Jurkat, Clone E6-1 (cell line): ENCODE measurements around the gene SRSF9.

Experiments
- DNase-seq: peaks from one replicate; pipeline ENCODE4 v3.0.0-alpha.2; 2011; ENCODE audit warnings: low read depth, low spot score
- H3K4me3 ChIP-seq: 2 replicates; pipeline ENCODE4 v1.5.1; 2011; ENCODE audit warnings: mild to moderate bottlenecking, low read length, control low read depth, moderate library complexity

Gene SRSF9

GRCh38 chr12:120421701-120422100 is 47.8 kb downstream of the SRSF9 start:
- DNase-seq, result no peak
- no peak overlapping the region for H3K4me3 ChIP-seq

GRCh38 chr12:120417917-120418580 is 51.5 kb downstream of the SRSF9 start:
- H3K4me3 ChIP-seq, result no peak overlapping the region
- DNase-seq, result no peak

DNA sequence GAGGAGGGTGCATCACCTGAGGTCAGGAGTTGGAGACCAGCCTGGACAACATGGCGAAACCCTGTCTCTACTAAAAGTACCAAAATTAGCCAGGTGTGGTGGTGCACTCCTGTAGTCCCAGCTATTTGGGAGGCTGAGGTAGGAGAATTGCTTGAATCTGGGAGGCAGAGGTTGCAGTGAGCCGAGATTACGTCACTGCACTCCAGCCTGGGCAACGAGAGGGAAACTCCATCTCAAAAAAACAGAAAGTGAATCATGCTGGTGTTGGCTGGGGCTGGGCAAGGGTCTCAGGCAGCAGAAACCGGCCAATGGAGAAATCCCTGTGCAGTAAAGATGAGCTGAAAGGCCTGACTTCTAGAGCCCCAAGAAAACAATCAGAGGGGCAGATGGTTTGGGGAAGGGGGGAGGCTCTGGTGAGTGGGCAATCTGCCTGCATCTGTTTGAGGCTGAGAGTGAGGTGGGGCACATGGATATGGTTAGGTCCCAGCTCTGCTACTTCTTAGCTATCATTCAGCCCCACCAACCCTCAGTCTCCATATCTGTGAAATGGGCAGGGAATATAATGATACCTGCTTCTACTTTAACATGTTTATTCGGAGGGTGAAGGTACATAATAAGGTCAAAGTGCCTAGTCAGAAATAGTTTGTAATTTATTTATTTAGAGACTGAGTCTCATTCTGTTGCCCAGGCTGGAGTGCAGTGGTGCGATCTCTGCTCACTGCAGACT is 52.9 kb downstream of the SRSF9 start:
- DNase-seq, result no peak

DNA sequence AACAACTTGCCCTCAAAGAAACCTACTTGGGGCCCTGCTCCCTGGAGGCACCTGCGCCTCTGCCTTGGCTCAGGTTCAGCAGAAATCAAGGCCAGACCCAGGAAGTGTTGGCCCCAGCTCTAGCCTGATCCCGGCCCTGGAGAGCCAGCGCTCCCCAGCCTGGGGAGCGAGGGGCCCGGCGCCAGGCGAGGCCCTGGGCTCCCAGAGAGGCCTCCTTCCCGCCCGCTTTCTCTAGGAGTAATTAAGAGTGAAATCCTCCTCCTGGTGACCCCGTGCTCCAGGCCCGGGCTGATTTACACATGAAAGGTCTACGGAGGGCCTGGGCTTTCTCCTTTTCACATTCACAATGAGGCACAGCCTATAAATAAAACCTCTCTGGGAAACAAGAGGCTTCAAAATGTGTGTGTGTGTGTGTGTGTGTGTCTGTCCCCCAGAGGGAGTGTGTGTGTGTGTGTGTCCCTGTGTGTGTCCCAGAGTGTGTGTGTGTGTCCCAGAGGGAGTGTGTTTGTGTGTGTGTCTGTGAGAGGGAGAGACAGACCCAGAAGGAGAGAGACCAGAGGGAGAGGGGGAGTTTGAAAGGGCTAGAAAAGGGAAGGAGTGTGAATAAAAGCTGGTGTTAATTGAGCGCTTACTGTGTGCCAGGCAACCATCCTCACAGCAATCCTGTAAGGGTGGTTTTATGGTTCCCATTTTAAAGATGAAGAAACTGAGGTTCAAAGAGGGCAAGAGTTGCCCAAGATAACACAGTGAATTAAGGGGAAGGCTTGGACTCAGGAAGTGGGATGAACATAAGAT is 55.5 kb downstream of the SRSF9 start:
- DNase-seq, result no peak
- H3K4me3 ChIP-seq, result no peak overlapping the region

More for the DNA sequence above, 52.9 kb downstream of the SRSF9 start:
- H3K4me3 ChIP-seq, result no peak overlapping the region

- DNase-seq, result no peak
- no peak overlapping the region for H3K4me3 ChIP-seq
Observed at GRCh38 chr12:120412421-120412820, 57.1 kb downstream of the SRSF9 start.
